PFSK-1 (cell line): Measurements from ENCODE around the gene OR6K2.

Source experiments
- FOXP2 ChIP-seq: optimal IDR thresholded peaks from 2 replicates; pipeline ENCODE3; 2011; ENCODE audit warnings: borderline replicate concordance, control low read depth, inconsistent platforms; ENCODE audit not compliant: insufficient read depth; ENCODE audit errors: extremely low read length, extremely low read depth
- POLR2AphosphoS5 ChIP-seq: IDR thresholded peaks from 2 replicates; pipeline ENCODE4 v1.6.1; 2012; ENCODE audit warnings: low read depth, mild to moderate bottlenecking, control low read depth, low read length, moderate library complexity
- REST ChIP-seq, 2 experiments: IDR thresholded peaks; 2 replicates each; pipeline versions ENCODE4 v1.6.1 to v1.8.0; 2011 to 2012; ENCODE audit warnings: low read depth in 2 of 2, low read length in 2 of 2, control low read depth in 1 of 2, inconsistent platforms in 1 of 2, mild to moderate bottlenecking in 1 of 2, moderate library complexity in 1 of 2; ENCODE audit not compliant: insufficient read depth in 1 of 2
- SIN3A ChIP-seq: IDR thresholded peaks from 2 replicates; pipeline ENCODE4 v1.6.1; 2012; ENCODE audit warnings: mild to moderate bottlenecking, low read length, moderate library complexity, borderline replicate concordance; ENCODE audit not compliant: insufficient read depth
- TAF1 ChIP-seq: IDR thresholded peaks from 2 replicates; pipeline ENCODE4 v1.6.1; 2012; ENCODE audit warnings: low read length, control low read depth, borderline replicate concordance; ENCODE audit not compliant: insufficient read depth

OR6K2 gene

GRCh38 chr1:158728510-158729225, 28.2 kb upstream of the OR6K2 start:
- TF ChIP-seq TAF1 (no peak), SIN3A (no peak), POLR2AphosphoS5 (no peak), REST (IDR thresholded peaks at IDR 0.05; ENCODE audit: insufficient read depth in 1 of 2, low read depth in 2 of 2, low read length in 2 of 2) (no peak), FOXP2 (no peak)

DNA sequence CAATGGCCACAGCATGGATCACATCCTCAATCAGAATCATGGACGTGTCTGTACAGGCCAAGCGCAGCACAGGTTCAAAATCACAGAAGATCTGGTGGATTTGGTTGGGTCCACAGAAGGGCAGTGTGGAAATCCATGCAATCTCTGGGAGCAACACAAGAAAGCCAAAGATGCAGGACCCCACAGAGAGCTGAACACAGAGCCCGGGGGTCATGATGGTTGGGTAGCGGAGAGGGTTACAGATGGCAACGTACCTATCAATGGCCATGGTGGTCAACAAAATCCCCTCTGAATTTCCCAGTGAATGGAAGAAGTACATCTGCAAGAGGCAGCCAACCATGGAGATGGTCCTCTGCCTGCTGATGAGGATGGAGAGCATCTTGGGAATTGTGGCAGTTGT, 24.0 kb upstream of the OR6K2 start:
- TF ChIP-seq REST (IDR thresholded peaks at IDR 0.05; ENCODE audit: insufficient read depth in 1 of 2, low read depth in 2 of 2, low read length in 2 of 2) (no peak), SIN3A (no peak), POLR2AphosphoS5 (no peak), TAF1 (no peak), FOXP2 (no peak)

DNA sequence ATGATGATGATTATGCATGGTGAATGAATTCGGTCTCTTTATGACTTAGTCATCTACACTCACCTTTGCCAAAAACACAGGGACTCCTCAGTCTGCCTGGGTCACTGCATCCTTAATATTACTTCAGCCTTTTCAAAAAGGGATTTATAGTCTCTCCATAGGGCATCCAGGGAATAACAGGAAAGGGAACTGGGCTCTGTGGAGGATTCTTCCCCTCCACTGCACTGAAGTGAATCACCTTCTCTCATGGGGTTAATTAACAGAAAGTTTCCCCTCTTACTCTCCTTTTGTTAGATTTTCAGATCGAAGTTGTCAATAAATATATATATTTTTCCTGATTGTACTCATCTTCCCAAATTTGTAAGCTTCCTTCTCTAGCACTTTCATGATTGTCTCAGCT, 20.2 kb upstream of the OR6K2 start, which contains the start of gene OR6K3:
TSS of gene OR6K3 (minus strand) at position 101 of the 400 bp plus-strand sequence. CDS start 2,605 bp downstream, outside the sequence.
- TF ChIP-seq POLR2AphosphoS5 (no peak), REST (IDR thresholded peaks at IDR 0.05; ENCODE audit: insufficient read depth in 1 of 2, low read depth in 2 of 2, low read length in 2 of 2) (no peak), FOXP2 (no peak), SIN3A (no peak), TAF1 (no peak)

GRCh38 chr1:158719664-158720063, 19.2 kb upstream of the OR6K2 start:
- TF ChIP-seq REST (IDR thresholded peaks at IDR 0.05; ENCODE audit: insufficient read depth in 1 of 2, low read depth in 2 of 2, low read length in 2 of 2): no peak
- TF ChIP-seq FOXP2: no peak
- TF ChIP-seq POLR2AphosphoS5: no peak
- no peak for TF ChIP-seq TAF1
- no peak for TF ChIP-seq SIN3A
